ENCODE measurements around the gene GPSM1.
A peak's percentile ranks its signal among the peaks of the same experiment; 100 is the strongest.
"Not testable (repeated sequence)": the region's sequence is repeated elsewhere in the genome, so short reads cannot be mapped to it uniquely, and the experiment has no call there.

The GPSM1 gene

GRCh38 chr9:136347472-136348256, 20.3 kb downstream of the GPSM1 start:
- no peak for DNase-seq

- no peak for DNase-seq
These were observed 21.4 kb downstream of the GPSM1 start for GRCh38 chr9:136348691-136349090.

GRCh38 chr9:136349546-136349945, 22.2 kb downstream of the GPSM1 start:
- DNase-seq: no peak

- DNase-seq: no peak
These were observed 24.0 kb downstream of the GPSM1 start for GRCh38 chr9:136351252-136351800.

- DNase-seq: not testable (repeated sequence)
These were observed 24.5 kb downstream of the GPSM1 start for GRCh38 chr9:136351868-136352267.

GRCh38 chr9:136352682-136353081, 25.3 kb downstream of the GPSM1 start:
- DNase-seq: no peak

- DNase-seq: no peak
These were observed 25.7 kb downstream of the GPSM1 start for GRCh38 chr9:136353088-136353487.

GRCh38 chr9:136353757-136354488, 26.6 kb downstream of the GPSM1 start:
- DNase-seq: no peak

- DNase-seq: no peak
These were observed 27.3 kb downstream of the GPSM1 start for GRCh38 chr9:136354592-136355085.

GRCh38 chr9:136355616-136356557, 28.5 kb downstream of the GPSM1 start:
- no peak for DNase-seq

GRCh38 chr9:136357202-136357725, 29.9 kb downstream of the GPSM1 start:
- DNase-seq: no peak

- no peak for DNase-seq
These were observed 30.7 kb downstream of the GPSM1 start for GRCh38 chr9:136358016-136358415.

GRCh38 chr9:136358888-136359287, 31.5 kb downstream of the GPSM1 start:
- no peak for DNase-seq

- no peak for DNase-seq
These were observed 32.7 kb downstream of the GPSM1 start for GRCh38 chr9:136359774-136360718.

GRCh38 chr9:136361047-136361753, 33.9 kb downstream of the GPSM1 start:
- DNase-seq: no peak

GRCh38 chr9:136361754-136362449, 34.6 kb downstream of the GPSM1 start:
- no peak for DNase-seq

- no peak for DNase-seq
These were observed 35.1 kb downstream of the GPSM1 start for GRCh38 chr9:136362450-136362784.

- DNase-seq: peak; percentile 92
These were observed 36.0 kb downstream of the GPSM1 start, which contains the start of gene DNLZ for GRCh38 chr9:136363106-136363948. Gene DNLZ, minus strand, starts transcription at chr9:136363744. Its CDS starts 30 bp downstream, at chr9:136363714.
